ENCODE measurements around the gene COTL1. TPM values are rescaled to one million over a fixed set of nuclear protein-coding genes. Genes with fewer than 3 reads are reported as not detected.
"Not testable (repeated sequence)": the region's sequence is repeated elsewhere in the genome, so short reads cannot be mapped to it uniquely, and the experiment has no call there.

COTL1 gene
- total and polyA plus RNA-seq, 11 donors = 5.2 to 120 (median 11.0) TPM

- intact Hi-C loops (cut with DNase I) = loop anchor here in 1 of 10 donors (10.0 kb wide), 1 partner anchor 443 kb away; no protein-coding TSS in a partner anchor
- WGBS, 4 donors = 49 to 82% (median 71%) methylated on average over 4 of the region's 4 CpGs
- TF ChIP-seq, protein P1, sequence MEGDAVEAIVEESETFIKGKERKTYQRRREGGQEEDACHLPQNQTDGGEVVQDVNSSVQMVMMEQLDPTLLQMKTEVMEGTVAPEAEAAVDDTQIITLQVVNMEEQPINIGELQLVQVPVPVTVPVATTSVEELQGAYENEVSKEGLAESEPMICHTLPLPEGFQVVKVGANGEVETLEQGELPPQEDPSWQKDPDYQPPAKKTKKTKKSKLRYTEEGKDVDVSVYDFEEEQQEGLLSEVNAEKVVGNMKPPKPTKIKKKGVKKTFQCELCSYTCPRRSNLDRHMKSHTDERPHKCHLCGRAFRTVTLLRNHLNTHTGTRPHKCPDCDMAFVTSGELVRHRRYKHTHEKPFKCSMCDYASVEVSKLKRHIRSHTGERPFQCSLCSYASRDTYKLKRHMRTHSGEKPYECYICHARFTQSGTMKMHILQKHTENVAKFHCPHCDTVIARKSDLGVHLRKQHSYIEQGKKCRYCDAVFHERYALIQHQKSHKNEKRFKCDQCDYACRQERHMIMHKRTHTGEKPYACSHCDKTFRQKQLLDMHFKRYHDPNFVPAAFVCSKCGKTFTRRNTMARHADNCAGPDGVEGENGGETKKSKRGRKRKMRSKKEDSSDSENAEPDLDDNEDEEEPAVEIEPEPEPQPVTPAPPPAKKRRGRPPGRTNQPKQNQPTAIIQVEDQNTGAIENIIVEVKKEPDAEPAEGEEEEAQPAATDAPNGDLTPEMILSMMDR (IDR thresholded peaks at IDR 0.05) = no peak
- no peak for TF ChIP-seq POLR2A (IDR thresholded peaks at IDR 0.05)
- DNase-seq (no peak), ATAC-seq (no peak)
- Histone ChIP-seq H3K4me1 (peaks cover 0 to 4% (median 1%) of the 10 kb centered on the region in 12 donors), H3K4me3 (no peak overlapping the region), H3K27me3 (no peaks in the 10 kb centered on the region), H3K9me3 (no peaks in the 10 kb centered on the region), H3K36me3 (no peaks in the 10 kb centered on the region), H3K27ac (no peak overlapping the region)
Measured at GRCh38 chr16:84521497-84521770, 96.4 kb downstream of the COTL1 start.

DNA sequence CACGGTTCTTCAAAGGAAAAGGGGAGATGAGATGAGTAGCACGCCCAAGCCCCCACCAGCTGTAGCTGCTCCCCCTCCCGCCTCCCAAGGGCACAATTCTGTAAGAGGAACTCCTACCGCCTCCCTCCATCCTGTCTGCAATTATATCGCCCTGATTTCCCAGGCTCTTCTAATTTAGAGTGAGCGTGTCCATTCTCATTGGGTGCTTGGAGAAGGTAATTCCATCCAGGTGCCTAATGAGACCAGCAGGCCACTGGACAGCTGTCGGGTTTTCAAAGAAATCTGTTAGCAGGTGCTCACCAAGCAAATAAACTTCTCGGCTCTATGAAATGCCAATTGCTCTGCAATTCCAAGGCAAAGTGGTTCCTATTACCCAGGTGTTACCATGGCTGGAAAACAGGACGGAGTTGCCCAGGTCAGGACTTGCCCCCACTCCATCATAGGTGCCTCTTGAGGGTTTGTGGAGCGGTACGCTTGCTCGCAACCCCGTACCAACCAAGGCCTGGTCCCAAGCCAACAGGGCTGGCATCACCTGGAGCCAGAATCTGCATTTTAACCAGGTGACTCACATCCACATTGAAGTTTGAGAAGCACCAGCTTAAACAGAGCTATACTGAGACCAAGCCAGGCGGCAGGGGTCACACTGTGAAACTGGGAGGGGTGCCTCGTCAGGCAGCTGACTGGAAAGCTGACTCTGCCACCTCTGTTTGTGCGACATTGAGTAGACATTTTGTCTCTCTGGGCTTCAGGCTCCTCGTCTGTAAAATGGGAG, 97.0 kb downstream of the COTL1 start:
- H3K27ac ChIP-seq = no peak overlapping the region
- H3K36me3 ChIP-seq = no peaks in the 10 kb centered on the region
- no peak for TF ChIP-seq POLR2A (IDR thresholded peaks at IDR 0.05)
- TF ChIP-seq, protein P1 (IDR thresholded peaks at IDR 0.05) = no peak
- no peak overlapping the region for H3K4me3 ChIP-seq
- H3K4me1 ChIP-seq = peaks cover 0 to 2% (median 0%) of the 10 kb centered on the region in 12 donors
- H3K27me3 ChIP-seq = no peaks in the 10 kb centered on the region
- no peaks in the 10 kb centered on the region for H3K9me3 ChIP-seq
- ATAC-seq (no peak), DNase-seq (no peak)
- intact Hi-C loops (cut with DNase I) = loop anchor here in 1 of 10 donors (10.0 kb wide), 1 partner anchor 444 kb away; no protein-coding TSS in a partner anchor
- WGBS, 4 donors = 58 to 76% (median 66%) methylated on average over 10 to 17 of the region's 17 CpGs

- H3K27me3 ChIP-seq = no peaks in the 10 kb centered on the region
- 65 to 79% (median 73%) methylated on average over 11 of the region's 11 CpGs for WGBS, 4 donors
- no peak overlapping the region for H3K27ac ChIP-seq
- H3K4me3 ChIP-seq = no peak overlapping the region
- peaks cover 0 to 7% (median 0%) of the 10 kb centered on the region in 12 donors for H3K4me1 ChIP-seq
- intact Hi-C loops (cut with DNase I) = loop anchor here in 3 of 10 donors (10.0 kb wide), 2 partner anchors 445 to 455 kb away; no protein-coding TSS in a partner anchor
- no peaks in the 10 kb centered on the region for H3K9me3 ChIP-seq
- no peaks in the 10 kb centered on the region for H3K36me3 ChIP-seq
- DNase-seq = no peak
- ATAC-seq = no peak
- no peak for TF ChIP-seq POLR2A (IDR thresholded peaks at IDR 0.05)
- TF ChIP-seq, protein P1 (IDR thresholded peaks at IDR 0.05) = no peak
Measured at GRCh38 chr16:84519855-84520254, 98.0 kb downstream of the COTL1 start.

DNA sequence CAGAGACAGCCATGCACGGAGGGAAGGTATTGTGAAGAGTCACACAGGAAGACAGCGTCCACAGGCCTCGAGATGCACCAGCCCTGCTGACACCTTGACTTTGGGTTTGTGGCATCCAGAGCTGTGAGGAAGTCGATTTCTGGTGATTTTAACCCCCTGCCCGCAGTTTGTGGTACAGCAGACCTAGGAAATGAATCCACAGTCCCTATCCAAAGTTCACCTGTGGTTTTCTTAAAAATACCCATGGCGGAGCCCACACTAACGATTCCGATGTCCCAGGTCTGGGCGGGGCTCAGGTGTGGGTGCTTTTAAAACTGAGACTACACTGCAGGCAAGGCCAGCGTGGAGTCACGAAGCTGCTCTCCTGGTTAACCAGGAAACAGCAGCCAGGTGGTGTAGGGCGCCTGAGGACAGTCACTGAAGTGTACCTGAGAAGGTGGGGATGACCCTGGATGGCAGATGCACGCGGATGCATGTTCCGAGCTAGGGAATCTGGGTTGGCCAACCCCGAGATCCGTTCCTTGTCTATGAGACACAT, 99.0 kb downstream of the COTL1 start:
- peak overlapping the region in 1 of 12 donors; percentile 15 for H3K27ac ChIP-seq
- peaks cover 0 to 17% (median 0%) of the 10 kb centered on the region in 12 donors for H3K4me1 ChIP-seq
- no peaks in the 10 kb centered on the region for H3K27me3 ChIP-seq
- no peaks in the 10 kb centered on the region for H3K36me3 ChIP-seq
- DNase-seq = no peak
- intact Hi-C loops (cut with DNase I) = loop anchor here in 2 of 10 donors (10.0 kb wide), 2 partner anchors 446 to 456 kb away; no protein-coding TSS in a partner anchor
- H3K9me3 ChIP-seq = no peaks in the 10 kb centered on the region
- H3K4me3 ChIP-seq = no peak overlapping the region
- ATAC-seq = no peak
- WGBS, 4 donors = 91 to 96% (median 95%) methylated on average over 17 of the region's 17 CpGs
- TF ChIP-seq, protein P1 (IDR thresholded peaks at IDR 0.05) = no peak

DNA sequence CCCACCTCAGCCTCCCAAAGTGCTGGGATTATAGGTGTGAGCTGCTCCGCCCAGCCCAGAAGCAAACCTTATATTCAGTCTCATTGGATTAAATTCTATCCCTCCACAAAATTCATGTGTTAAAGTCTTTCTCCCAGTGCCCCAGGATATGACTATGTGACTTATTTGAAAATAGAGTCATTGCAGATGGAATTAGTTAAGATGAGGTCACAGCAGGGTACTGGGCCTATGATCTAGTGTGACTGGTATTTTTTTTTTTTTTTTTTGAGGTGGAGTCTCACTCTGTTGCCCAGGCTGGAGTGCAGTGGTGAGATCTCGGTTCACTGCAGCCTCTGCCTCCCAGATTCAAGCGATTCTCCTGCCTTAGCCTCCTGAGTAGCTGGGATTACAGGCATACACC, 99.7 kb downstream of the COTL1 start:
- peaks cover 0 to 23% (median 0%) of the 10 kb centered on the region in 12 donors for H3K4me1 ChIP-seq
- H3K27me3 ChIP-seq, H3K27ac ChIP-seq, H3K4me3 ChIP-seq, H3K36me3 ChIP-seq, DNase-seq, H3K9me3 ChIP-seq, ATAC-seq: not testable (repeated sequence)
- WGBS, 4 donors = 93 to 98% (median 96%) methylated on average over 3 of the region's 3 CpGs
- intact Hi-C loops (cut with DNase I) = loop anchor here in 2 of 10 donors (10.0 kb wide), 2 partner anchors 447 to 457 kb away; no protein-coding TSS in a partner anchor

Data from heart left ventricle (tissue), 16 donors.